H1 (cell line): Measurements from ENCODE around the gene DYSF. TPM values are rescaled to one million over a fixed set of nuclear protein-coding genes. Genes with fewer than 3 reads are reported as not detected.
A peak's percentile ranks its signal among the peaks of the same experiment; 100 is the strongest.

Experiments
- CTCF ChIA-PET: fragments of 300-600 bp; sonication (Branson Sonifier 250); formaldehyde crosslinking; loops from one replicate; lab custom pipeline; 2021; ENCODE audit not compliant: partially characterized antibody; lab: Charles Lee
- POLR2A ChIA-PET: fragments of 300-600 bp; sonication (Branson Sonifier 250); formaldehyde crosslinking; loops from one replicate; lab custom pipeline; 2021; ENCODE audit warnings: inconsistent platforms; ENCODE audit not compliant: partially characterized antibody; lab: Charles Lee
- DNase-seq, 2 experiments: peaks; one replicate each; pipeline versions ENCODE4 v3.0.0 to v3.0.0-alpha.2; 2010 to 2022; ENCODE audit warnings: low spot score in 2 of 2, low read depth in 1 of 2, mixed read lengths in 1 of 2
- FAIRE-seq: peaks from 2 replicates; lab custom pipeline; 2011; peaks lifted over from hg19 to GRCh38; lab: Jason Lieb, UNC
- H2AFZ ChIP-seq: 2 replicates; pipeline ENCODE4 v1.8.1; 2012; ENCODE audit warnings: low read length, inconsistent platforms
- H2AK5ac ChIP-seq: 2 replicates; pipeline ENCODE4 v1.6.1; 2013; ENCODE audit warnings: low read depth, low read length
- H2BK120ac ChIP-seq: replicated peaks from 2 replicates; pipeline ENCODE3; 2013; ENCODE audit warnings: low read depth, low read length, inconsistent platforms
- H2BK12ac ChIP-seq: 2 replicates; pipeline ENCODE4 v1.6.1; 2013; ENCODE audit warnings: low read depth, low read length
- H2BK15ac ChIP-seq: 2 replicates; pipeline ENCODE4 v1.6.1; 2013; ENCODE audit warnings: low read length
- H2BK20ac ChIP-seq: 2 replicates; pipeline ENCODE4 v1.6.1; 2013; ENCODE audit warnings: low read length
- H2BK5ac ChIP-seq: 2 replicates; pipeline ENCODE4 v1.6.1; 2013; ENCODE audit warnings: low read depth, low read length
- H3K14ac ChIP-seq: 2 replicates; pipeline ENCODE4 v1.6.1; 2013; ENCODE audit warnings: inconsistent platforms; ENCODE audit not compliant: insufficient read length
- H3K18ac ChIP-seq: 2 replicates; pipeline ENCODE4 v1.6.1; 2013; ENCODE audit warnings: low read length; ENCODE audit errors: extremely low read depth
- H3K23ac ChIP-seq: 2 replicates; pipeline ENCODE4 v1.6.1; 2013; ENCODE audit warnings: inconsistent platforms; ENCODE audit not compliant: insufficient read length
- H3K23me2 ChIP-seq: 2 replicates; pipeline ENCODE4 v1.6.1; 2013; ENCODE audit warnings: low read depth, low read length
- H3K27ac ChIP-seq: 2 replicates; pipeline ENCODE4 v1.6.1; 2011; ENCODE audit warnings: low read depth, low read length, inconsistent platforms
- H3K27me3 ChIP-seq, 4 experiments: replicated peaks in 1 of 4; 1 replicate in 1 of 4; 2 replicates in 3 of 4; pipeline versions ENCODE4 v1.6.1 to v1.8.1; 2011 to 2013; ENCODE audit warnings: low read length in 3 of 4, mild to moderate bottlenecking in 3 of 4, inconsistent platforms in 2 of 4, mixed read lengths in 2 of 4, moderate library complexity in 1 of 4; ENCODE audit not compliant: control insufficient read depth in 3 of 4, insufficient read depth in 3 of 4; ENCODE audit errors: extremely low read depth in 1 of 4
- H3K36me3 ChIP-seq, 4 experiments: 2 replicates each; pipeline versions ENCODE4 v1.6.1 to v1.8.1; 2011 to 2013; ENCODE audit warnings: mild to moderate bottlenecking in 4 of 4, low read length in 3 of 4, moderate library complexity in 2 of 4, control low read depth in 1 of 4, inconsistent platforms in 1 of 4; ENCODE audit not compliant: insufficient read depth in 4 of 4, control insufficient read depth in 2 of 4
- H3K4ac ChIP-seq: replicated peaks from 2 replicates; pipeline ENCODE3; 2013; ENCODE audit warnings: low read length, low read depth, mixed read lengths, inconsistent platforms; ENCODE audit not compliant: insufficient read length
- H3K4me1 ChIP-seq, 4 experiments: replicated peaks in 1 of 4; 1 replicate in 1 of 4; 2 replicates in 3 of 4; pipeline versions ENCODE4 v1.6.1 to v1.8.1; 2011 to 2013; ENCODE audit warnings: low read length in 3 of 4, inconsistent platforms in 2 of 4, mixed read lengths in 1 of 4; ENCODE audit not compliant: insufficient read depth in 4 of 4, control insufficient read depth in 3 of 4
- H3K4me2 ChIP-seq, 2 experiments: 2 replicates each; pipeline versions ENCODE4 v1.6.1 to v1.8.1; 2011 to 2013; ENCODE audit warnings: low read depth in 2 of 2, low read length in 2 of 2, control low read depth in 1 of 2, inconsistent platforms in 1 of 2, mild to moderate bottlenecking in 1 of 2; ENCODE audit not compliant: insufficient read depth in 1 of 2
- H3K4me3 ChIP-seq, 4 experiments: fragments of 200-600, 300-600 bp in 1 of 4; sonication (generic), shearing (Covaris generic), sonication (Bioruptor Twin) in 1 of 4; 2 replicates each; pipeline versions ENCODE4 v1.5.1 to v1.8.1; 2011 to 2016; ENCODE audit warnings: low read length in 4 of 4, low read depth in 3 of 4, control low read depth in 2 of 4, inconsistent platforms in 2 of 4, mild to moderate bottlenecking in 2 of 4, mixed read lengths in 1 of 4, moderate library complexity in 1 of 4; ENCODE audit not compliant: insufficient read depth in 2 of 4; ENCODE audit errors: extremely low read depth in 1 of 4
- H3K56ac ChIP-seq: replicated peaks from 2 replicates; pipeline ENCODE3; 2013; ENCODE audit warnings: low read depth, mild to moderate bottlenecking, mixed read lengths, low read length, inconsistent platforms; ENCODE audit not compliant: insufficient read length
- H3K79me1 ChIP-seq: 2 replicates; pipeline ENCODE4 v1.6.1; 2013; ENCODE audit warnings: low read depth, low read length, control low read depth
- H3K79me2 ChIP-seq, 2 experiments: 2 replicates each; pipeline versions ENCODE4 v1.6.1 to v1.8.1; 2012 to 2013; ENCODE audit warnings: low read length in 2 of 2, mild to moderate bottlenecking in 2 of 2, inconsistent platforms in 1 of 2; ENCODE audit not compliant: insufficient read depth in 2 of 2, control insufficient read depth in 1 of 2
- H3K9ac ChIP-seq, 4 experiments: replicated peaks in 1 of 4; 1 replicate in 1 of 4; 2 replicates in 3 of 4; pipeline versions ENCODE4 v1.6.1 to v1.8.1; 2011 to 2013; ENCODE audit warnings: low read depth in 3 of 4, low read length in 3 of 4, control low read depth in 2 of 4, mild to moderate bottlenecking in 2 of 4, moderate library complexity in 2 of 4, inconsistent platforms in 1 of 4; ENCODE audit errors: extremely low read depth in 1 of 4
- H3K9me3 ChIP-seq, 2 experiments: 2 replicates each; pipeline versions ENCODE4 v1.6.1 to v1.8.1; 2012 to 2013; ENCODE audit warnings: mild to moderate bottlenecking in 2 of 2, moderate library complexity in 2 of 2, control low read depth in 1 of 2, inconsistent platforms in 1 of 2, low read depth in 1 of 2, low read length in 1 of 2, mixed read lengths in 1 of 2; ENCODE audit not compliant: insufficient read depth in 2 of 2
- H4K20me1 ChIP-seq, 2 experiments: replicated peaks in 1 of 2; 2 replicates each; pipeline versions ENCODE3 to v1.8.1; 2011 to 2013; ENCODE audit warnings: inconsistent platforms in 2 of 2, low read length in 2 of 2, mild to moderate bottlenecking in 1 of 2; ENCODE audit not compliant: insufficient read depth in 2 of 2, control insufficient read depth in 1 of 2
- H4K5ac ChIP-seq: 2 replicates; pipeline ENCODE4 v1.6.1; 2013; ENCODE audit warnings: low read length, low read depth, mixed read lengths, inconsistent platforms; ENCODE audit not compliant: insufficient read length
- H4K8ac ChIP-seq: 2 replicates; pipeline ENCODE4 v1.8.0; 2013; ENCODE audit warnings: mild to moderate bottlenecking, moderate library complexity, low read length, inconsistent platforms; ENCODE audit not compliant: insufficient read depth; ENCODE audit errors: extremely low read depth
- H4K91ac ChIP-seq: replicated peaks from 2 replicates; pipeline ENCODE3; 2013; ENCODE audit warnings: low read length, mixed read lengths, inconsistent platforms; ENCODE audit not compliant: insufficient read length
- CREB1 ChIP-seq: IDR thresholded peaks from 2 replicates; pipeline ENCODE4 v1.6.1; 2012; ENCODE audit warnings: inconsistent platforms
- CTBP2 ChIP-seq: IDR thresholded peaks from 2 replicates; pipeline ENCODE4 v1.7.0; 2011; ENCODE audit warnings: borderline replicate concordance, mild to moderate bottlenecking, moderate library complexity, mixed read lengths, low read length; ENCODE audit not compliant: insufficient read depth, insufficient read length
- CTCF ChIP-seq, 3 experiments: IDR thresholded peaks; 1 replicate in 2 of 3; 2 replicates in 1 of 3; pipeline versions ENCODE4 v1.5.1 to v1.6.1; 2011; ENCODE audit warnings: low read length in 3 of 3, mild to moderate bottlenecking in 3 of 3, inconsistent platforms in 2 of 3, low read depth in 1 of 3, moderate library complexity in 1 of 3; ENCODE audit not compliant: insufficient read depth in 1 of 3; ENCODE audit errors: control extremely low read depth in 1 of 3
- KDM4A ChIP-seq: IDR thresholded peaks from one replicate; pipeline ENCODE4 v1.7.1; 2012; ENCODE audit warnings: low read depth, mild to moderate bottlenecking, moderate library complexity, low read length, inconsistent platforms; ENCODE audit not compliant: severe bottlenecking
- RAD21 ChIP-seq, 2 experiments: IDR thresholded peaks in 1 of 2; conservative IDR thresholded peaks in 1 of 2; 2 replicates each; pipeline ENCODE4 v1.6.1; 2011; ENCODE audit warnings: low read depth in 2 of 2, low read length in 2 of 2, improper control_type of control experiment in 1 of 2, inconsistent platforms in 1 of 2, mild to moderate bottlenecking in 1 of 2, moderate library complexity in 1 of 2
- SUZ12 ChIP-seq: fragments of 200-600 bp; sonication (generic); IDR thresholded peaks from 2 replicates; pipeline ENCODE4 v1.6.1; 2012; ENCODE audit warnings: mild to moderate bottlenecking, inconsistent platforms, low read length, moderate library complexity, mixed read lengths
- TAF7 ChIP-seq: optimal IDR thresholded peaks from 2 replicates; pipeline ENCODE3; 2011; ENCODE audit warnings: low read depth, mild to moderate bottlenecking, inconsistent platforms, low read length, moderate library complexity, borderline replicate concordance
- WGBS, 2 experiments: shearing (Covaris generic) in 1 of 2; methylation state at CpG; one replicate each; pipeline versions ENCODE4 v1.1.6 to v1.1.7; 2013 to 2015; ENCODE audit warnings: low lambda C conversion rate in 2 of 2, mixed read lengths in 2 of 2, inconsistent platforms in 1 of 2, low coverage in 1 of 2, missing lambda C conversion rate in 1 of 2; ENCODE audit not compliant: insufficient replicate concordance in 2 of 2, insufficient coverage in 1 of 2, insufficient read length in 1 of 2; ENCODE audit errors: extremely low coverage in 1 of 2, missing lambda C conversion rate in 1 of 2; 5-methylcytosine and 5-hydroxymethylcytosine counted together
- polyA plus RNA-seq, 7 experiments: library from polyadenylated mRNA; depleted of rRNA in 3 of 7; stranded (reverse) in 5 of 7; unstranded in 2 of 7; fragments of >200 nt in 5 of 7; fragments of 200-250 nt in 2 of 7; gene quantifications; 1 replicate in 5 of 7; 2 replicates in 1 of 7; 4 replicates in 1 of 7; pipeline versions ENCODE4 v1.2.1 to v1.2.3, GENCODE V29; 2011 to 2013; ENCODE audit warnings: missing spikeins in 2 of 7, mixed read lengths in 2 of 7
- total RNA-seq: library from RNA; stranded (reverse); fragmentation: NEBNext Ultra II Directional; extraction: Animal tissue kit (Norgen Biotek cat#: 25700); gene quantifications from 2 replicates; pipeline ENCODE4 v1.2.1, GENCODE V29; 2021
- TF ChIP-seq, protein P1 (sequence below): IDR thresholded peaks from 2 replicates; pipeline ENCODE4 v1.6.1; 2012; ENCODE audit warnings: inconsistent platforms

Gene DYSF
- total and polyA plus RNA-seq, 2 of the 8 experiments (the other 6 are each of a cell fraction or from before 2014, with no cell fraction given), result 5.8 to 7.1 TPM

DNA sequence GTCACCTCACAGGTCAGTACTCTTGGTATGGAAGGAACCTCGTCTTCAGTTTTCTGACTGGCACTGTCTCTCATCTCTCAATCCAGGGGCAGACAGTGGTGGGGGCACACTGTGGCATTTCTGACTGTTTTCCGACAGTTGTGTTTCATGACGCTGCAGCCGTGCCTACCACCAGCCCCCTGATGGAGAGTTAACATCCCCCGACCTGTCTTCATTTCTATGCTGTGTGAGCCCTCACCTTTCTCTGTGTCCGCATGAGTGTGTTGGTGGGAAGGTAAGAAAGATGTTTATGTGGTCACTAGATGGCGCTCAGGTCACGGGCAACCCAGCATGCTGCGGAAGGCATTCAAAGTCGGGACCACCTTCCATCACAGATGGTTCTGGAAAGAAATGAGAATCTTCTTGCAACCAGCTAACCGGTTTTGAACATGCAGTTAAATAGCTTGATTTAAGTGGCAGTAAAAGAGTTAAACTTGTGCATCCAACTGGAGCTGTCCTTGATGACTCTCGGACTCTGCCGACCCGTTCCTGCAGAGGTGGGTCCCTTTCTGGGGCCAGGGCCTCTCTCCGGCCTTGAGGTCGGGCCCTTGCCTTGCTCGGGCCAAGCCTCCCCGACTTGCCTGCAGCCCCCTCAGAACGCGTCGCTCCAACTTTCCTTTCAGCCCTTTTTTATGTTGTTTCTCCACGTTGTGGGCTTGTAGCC, 92.4 kb downstream of the DYSF start:
- Histone ChIP-seq H3K14ac (no peak overlapping the region), H2BK12ac (no peak overlapping the region), H2BK5ac (no peak overlapping the region), H3K4me1 (no peaks in the 10 kb centered on the region), H4K8ac (no peak overlapping the region), H3K79me1 (no peaks in the 10 kb centered on the region), H2BK15ac (no peak overlapping the region), H2BK120ac (no peak overlapping the region), H2AK5ac (no peak overlapping the region), H3K36me3 (no peaks in the 10 kb centered on the region), H3K27me3 (no peaks in the 10 kb centered on the region), H4K20me1 (no peaks in the 10 kb centered on the region), H3K23me2 (no peaks in the 10 kb centered on the region), H3K9ac (no peak overlapping the region), H4K5ac (no peak overlapping the region), H3K4me3 (no peak overlapping the region), H3K56ac (no peak overlapping the region), H3K23ac (no peak overlapping the region), H3K79me2 (no peaks in the 10 kb centered on the region), H2BK20ac (no peak overlapping the region), H3K9me3 (peaks cover 5 to 8% of the 10 kb centered on the region in 2 experiments; a peak in 1 of 4 replicates), H4K91ac (no peak overlapping the region), H3K4me2 (no peak overlapping the region), H3K27ac (no peak overlapping the region), H3K4ac (no peak overlapping the region), H2AFZ (0 out of 2 replicates have a peak overlapping the region, but pooled peaks have one; percentile 54), H3K18ac (no peak overlapping the region)
- DNase-seq (peak; percentile 56 to 68), FAIRE-seq (peak; percentile 96)
- CTCF ChIA-PET, result interaction anchor here (0.6 to 22.8 kb wide), 31 partner anchors 8 to 631 kb away, joined by 3 to 386 read pairs (median 4); no protein-coding TSS in a partner anchor
- WGBS, 2 experiments, result 59% methylated on average over 22 of the region's 22 CpGs; no CpG with 5 or more reads in 1 of the 2 experiments
- peak; percentile 32 for TF ChIP-seq TAF7
- TF ChIP-seq RAD21 (IDR thresholded peaks at IDR 0.05 in 1 of 2, conservative IDR thresholded peaks at IDR 0.05 in 1 of 2; ENCODE audit: low read depth in 2 of 2, low read length in 2 of 2), result peak; percentile 96 to 97
- TF ChIP-seq, protein P1, sequence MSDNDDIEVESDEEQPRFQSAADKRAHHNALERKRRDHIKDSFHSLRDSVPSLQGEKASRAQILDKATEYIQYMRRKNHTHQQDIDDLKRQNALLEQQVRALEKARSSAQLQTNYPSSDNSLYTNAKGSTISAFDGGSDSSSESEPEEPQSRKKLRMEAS, result 0 out of 2 replicates have a peak, but pooled peaks have one; percentile 42
- peak; percentile 78 to 91 (median 89) for TF ChIP-seq CTCF (IDR thresholded peaks at IDR 0.05; ENCODE audit: control extremely low read depth in 1 of 3, insufficient read depth in 1 of 3, low read depth in 1 of 3, low read length in 3 of 3)
- peak; percentile 26; the same call in 1 of the 2 replicates for TF ChIP-seq CREB1
- no peak for TF ChIP-seq SUZ12
- no peak for TF ChIP-seq CTBP2
- TF ChIP-seq KDM4A, result no peak
- POLR2A ChIA-PET, result no interaction called here
